ENCODE data around the gene SLC6A2. TPM values are rescaled to one million over a fixed set of nuclear protein-coding genes. Genes with fewer than 3 reads are reported as not detected.

SLC6A2 gene
- total and polyA plus RNA-seq, 9 of the 15 experiments (the other 6 are each of a cell fraction or from before 2014, with no cell fraction given): not detected

GRCh38 chr16:55725055-55725777, 69.4 kb downstream of the SLC6A2 start:
- no peak overlapping the region for H2AFZ ChIP-seq (ENCODE audit: low read depth, low read length)
- ChIA-PET CTCF (ENCODE audit: low intra/inter-chr PET ratio) (no interaction called here), POLR2A (no interaction called here)
- H3K79me2 ChIP-seq (ENCODE audit: control insufficient read depth, insufficient read depth, low read length): no peaks in the 10 kb centered on the region
- in situ Hi-C loops (cut with MboI) (no loop called here), intact Hi-C loops (cut with micrococcal nuclease) (no loop called here)
- H4K20me1 ChIP-seq (replicated peaks; ENCODE audit: control insufficient read depth, insufficient read depth, low read length): no peaks in the 10 kb centered on the region
- 2% methylated on average over 5 of the region's 5 CpGs for WGBS (ENCODE audit: insufficient coverage, low coverage, missing lambda C conversion rate)
- H3K27ac ChIP-seq (ENCODE audit: extremely low read depth, low read depth, low read length): no peak overlapping the region
- FAIRE-seq: no peak
- no peak for DNase-seq (ENCODE audit: extremely low read depth in 1 of 4, low spot score in 3 of 4)
- H3K9me3 ChIP-seq (replicated peaks; ENCODE audit: control insufficient read depth, insufficient read depth, low read depth, low read length): no peaks in the 10 kb centered on the region
- no TSS peak for BruUV-seq (replicated peaks)
- H3K27me3 ChIP-seq (ENCODE audit: control insufficient read depth in 2 of 2, insufficient read depth in 2 of 2, low read length in 2 of 2): no peaks in the 10 kb centered on the region
- H3K9ac ChIP-seq (ENCODE audit: insufficient read depth in 1 of 2, low read depth in 2 of 2, low read length in 2 of 2): no peak overlapping the region
- no peak for ATAC-seq
- H3K4me2 ChIP-seq (ENCODE audit: insufficient read depth, low read length): no peak overlapping the region
- no peaks in the 10 kb centered on the region for H3K36me3 ChIP-seq (ENCODE audit: control insufficient read depth, insufficient read depth, low read length)
- H3K9me1 ChIP-seq (ENCODE audit: control insufficient read depth, insufficient read depth, low read length): no peaks in the 10 kb centered on the region
- TF ChIP-seq ZNF395 (CRISPR knock-in tag; IDR thresholded peaks at IDR 0.05) (no peak), POLR2G (IDR thresholded peaks at IDR 0.05; ENCODE audit: low read depth, low read length) (no peak), CREM (IDR thresholded peaks at IDR 0.05; ENCODE audit: low read depth) (no peak), MAFF (IDR thresholded peaks at IDR 0.05; ENCODE audit: low read length) (peak; percentile 57), CCNT2 (IDR thresholded peaks at IDR 0.05; ENCODE audit: borderline replicate concordance, extremely low read depth, insufficient read length, low read depth, low read length) (no peak), ZNF282 (CRISPR knock-in tag; IDR thresholded peaks at IDR 0.05) (no peak), TCF7L2 (IDR thresholded peaks at IDR 0.05; ENCODE audit: low read depth, low read length) (no peak), HLTF (IDR thresholded peaks at IDR 0.05) (no peak), CHAMP1 (IDR thresholded peaks at IDR 0.05) (no peak), IRF9 (tag; IDR thresholded peaks at IDR 0.05) (no peak), MAFK (IDR thresholded peaks at IDR 0.05; ENCODE audit: low read length) (peak; percentile 57; the same call in 1 of the 2 replicates), ATF4 (CRISPR knock-in tag; IDR thresholded peaks at IDR 0.05) (no peak)
- no peaks in the 10 kb centered on the region for H3K4me1 ChIP-seq (replicated peaks in 1 of 2; ENCODE audit: control insufficient read depth in 2 of 2, insufficient read depth in 2 of 2, low read length in 2 of 2)
- H3K4me3 ChIP-seq: no peak overlapping the region

Measured in K562 (cell line).